WI38 (cell line): ENCODE measurements around the gene NFATC2.
A peak's percentile ranks its signal among the peaks of the same experiment; 100 is the strongest.

ENCODE experiments used
- H3K4me3 ChIP-seq: 2 replicates; pipeline ENCODE4 v1.5.1; 2011; ENCODE audit warnings: low read depth, mild to moderate bottlenecking, control low read depth, low read length
- TF ChIP-seq, protein P1 (sequence below): IDR thresholded peaks from 2 replicates; pipeline ENCODE4 v1.5.1; 2012; ENCODE audit warnings: low read depth, mild to moderate bottlenecking, control low read depth, low read length

NFATC2 gene

GRCh38 chr20:51531141-51531710 is 11.3 kb downstream of the NFATC2 start:
- no peak overlapping the region for H3K4me3 ChIP-seq
- TF ChIP-seq, protein P1, sequence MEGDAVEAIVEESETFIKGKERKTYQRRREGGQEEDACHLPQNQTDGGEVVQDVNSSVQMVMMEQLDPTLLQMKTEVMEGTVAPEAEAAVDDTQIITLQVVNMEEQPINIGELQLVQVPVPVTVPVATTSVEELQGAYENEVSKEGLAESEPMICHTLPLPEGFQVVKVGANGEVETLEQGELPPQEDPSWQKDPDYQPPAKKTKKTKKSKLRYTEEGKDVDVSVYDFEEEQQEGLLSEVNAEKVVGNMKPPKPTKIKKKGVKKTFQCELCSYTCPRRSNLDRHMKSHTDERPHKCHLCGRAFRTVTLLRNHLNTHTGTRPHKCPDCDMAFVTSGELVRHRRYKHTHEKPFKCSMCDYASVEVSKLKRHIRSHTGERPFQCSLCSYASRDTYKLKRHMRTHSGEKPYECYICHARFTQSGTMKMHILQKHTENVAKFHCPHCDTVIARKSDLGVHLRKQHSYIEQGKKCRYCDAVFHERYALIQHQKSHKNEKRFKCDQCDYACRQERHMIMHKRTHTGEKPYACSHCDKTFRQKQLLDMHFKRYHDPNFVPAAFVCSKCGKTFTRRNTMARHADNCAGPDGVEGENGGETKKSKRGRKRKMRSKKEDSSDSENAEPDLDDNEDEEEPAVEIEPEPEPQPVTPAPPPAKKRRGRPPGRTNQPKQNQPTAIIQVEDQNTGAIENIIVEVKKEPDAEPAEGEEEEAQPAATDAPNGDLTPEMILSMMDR = no peak

GRCh38 chr20:51529758-51530157 is 12.8 kb downstream of the NFATC2 start:
- TF ChIP-seq, protein P1 = no peak
- peak overlapping the region; percentile 13 for H3K4me3 ChIP-seq

DNA sequence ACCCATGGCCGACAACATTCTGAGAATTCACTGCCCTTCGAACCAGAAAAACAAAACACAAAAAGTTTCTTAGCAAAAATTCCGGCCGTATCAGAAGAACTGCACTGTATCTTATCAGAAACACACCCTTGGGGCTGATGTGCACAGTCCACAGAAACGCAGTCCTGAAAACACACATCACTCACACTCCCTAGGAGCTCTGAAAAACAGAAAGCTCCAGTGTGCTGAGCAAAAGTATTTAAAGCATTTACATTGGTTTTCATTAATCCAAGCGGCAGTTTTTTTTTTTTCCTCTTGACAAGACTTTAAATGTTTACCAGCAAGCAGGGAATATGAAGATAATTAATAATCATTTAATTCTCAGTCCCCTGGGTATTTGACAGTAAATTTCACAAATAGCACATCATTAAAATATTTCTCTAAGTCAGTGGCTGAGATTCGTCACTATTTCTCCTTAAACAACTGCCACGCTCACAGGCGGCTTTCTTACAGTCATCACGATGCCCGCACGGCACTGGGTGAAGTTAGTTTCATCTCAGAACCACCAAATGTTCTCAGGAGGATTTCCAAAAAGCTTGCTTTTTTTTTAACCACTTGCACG is 13.3 kb downstream of the NFATC2 start:
- peak overlapping the region; percentile 13 for H3K4me3 ChIP-seq
- TF ChIP-seq, protein P1 = no peak

DNA sequence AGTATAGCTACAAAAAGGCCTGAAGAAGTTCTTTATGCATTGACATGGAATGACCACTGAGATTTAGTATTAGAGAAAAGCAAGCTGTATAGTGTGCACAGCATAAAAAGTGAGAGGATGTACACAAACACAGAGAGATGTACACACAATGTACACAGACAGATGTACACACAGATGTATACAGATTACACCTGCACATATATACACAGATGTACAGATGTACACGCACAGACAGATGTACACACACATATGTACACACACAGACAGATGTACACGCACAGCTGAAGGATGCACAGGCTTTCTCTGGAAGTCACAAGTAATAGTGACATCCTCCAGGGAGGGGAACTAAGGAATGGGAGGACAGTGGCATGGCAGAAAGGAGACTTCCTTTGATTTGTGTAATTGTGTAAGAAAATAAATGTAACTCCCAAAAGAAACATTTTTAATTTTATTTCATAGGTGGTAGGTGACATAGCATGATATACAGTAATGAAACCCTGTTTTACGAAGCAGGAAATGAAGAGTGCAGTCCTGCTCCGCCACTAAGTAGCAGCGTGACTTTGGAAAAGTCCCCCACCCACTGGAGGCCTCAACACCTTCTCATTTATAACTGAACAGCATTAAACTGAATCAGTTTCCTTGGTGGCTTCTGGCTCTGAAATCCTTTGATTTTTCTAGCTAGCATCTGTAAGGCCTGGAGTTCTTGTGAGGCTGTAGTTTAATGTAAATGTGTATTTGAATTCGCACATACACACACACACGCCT is 14.1 kb downstream of the NFATC2 start:
- TF ChIP-seq, protein P1 = no peak
- H3K4me3 ChIP-seq = no peak overlapping the region

GRCh38 chr20:51526754-51527153 is 15.8 kb downstream of the NFATC2 start:
- no peak overlapping the region for H3K4me3 ChIP-seq
- TF ChIP-seq, protein P1 = no peak

DNA sequence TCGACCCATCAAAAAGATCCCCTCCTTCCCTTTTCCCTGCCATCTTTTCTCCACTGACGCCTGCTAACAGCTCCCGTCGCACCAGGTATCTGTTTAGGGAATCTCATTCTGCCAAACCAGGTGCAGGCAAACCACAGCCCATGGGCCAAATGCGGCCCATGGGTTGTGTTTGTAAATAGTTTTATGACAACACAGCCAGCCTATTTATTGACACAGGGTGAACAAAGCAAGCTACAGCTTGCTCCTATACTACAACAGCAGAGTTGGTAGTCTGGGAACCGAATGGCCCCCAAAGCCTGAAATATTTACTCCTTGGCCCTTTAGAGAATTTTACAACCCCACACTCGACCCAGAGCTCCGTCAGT is 16.4 kb downstream of the NFATC2 start:
- H3K4me3 ChIP-seq = no peak overlapping the region
- TF ChIP-seq, protein P1 = no peak
